Mammary epithelial cell (primary cell): ENCODE results near the gene PUSL1.

ENCODE experiments used
- EZH2 ChIP-seq: IDR thresholded peaks from 2 replicates; pipeline ENCODE4 v1.6.1; 2012; ENCODE audit warnings: low read length, inconsistent platforms, borderline replicate concordance
- TF ChIP-seq, protein P1 (sequence below), 2 donors: IDR thresholded peaks in 1 of 2; conservative IDR thresholded peaks in 1 of 2; 2 replicates each; pipeline ENCODE4 v1.5.1; 2011 to 2012; ENCODE audit warnings: inconsistent platforms in 2 of 2, low read length in 2 of 2, mild to moderate bottlenecking in 2 of 2, control low read depth in 1 of 2, low read depth in 1 of 2; ENCODE audit not compliant: insufficient read depth in 1 of 2; ENCODE audit errors: extremely low read depth in 1 of 2

DNA sequence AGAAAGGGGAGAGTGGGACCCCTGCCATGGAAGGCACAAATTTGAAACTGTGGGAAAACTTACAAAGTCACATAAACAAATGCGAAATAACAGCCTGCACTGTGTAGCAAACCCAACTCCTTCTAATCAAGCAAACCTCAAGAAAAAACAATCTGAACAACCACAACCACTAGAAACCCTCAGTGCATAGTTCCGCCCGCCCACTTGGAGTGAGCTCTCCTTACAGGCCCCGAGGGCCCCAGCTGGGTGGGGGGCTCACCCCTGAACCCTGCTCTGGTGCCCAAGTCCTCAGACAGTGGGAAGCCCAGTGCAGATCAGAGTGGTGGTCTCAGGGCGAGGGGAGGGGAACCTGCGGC is 50.9 kb downstream of the PUSL1 start:
- TF ChIP-seq, protein P1, sequence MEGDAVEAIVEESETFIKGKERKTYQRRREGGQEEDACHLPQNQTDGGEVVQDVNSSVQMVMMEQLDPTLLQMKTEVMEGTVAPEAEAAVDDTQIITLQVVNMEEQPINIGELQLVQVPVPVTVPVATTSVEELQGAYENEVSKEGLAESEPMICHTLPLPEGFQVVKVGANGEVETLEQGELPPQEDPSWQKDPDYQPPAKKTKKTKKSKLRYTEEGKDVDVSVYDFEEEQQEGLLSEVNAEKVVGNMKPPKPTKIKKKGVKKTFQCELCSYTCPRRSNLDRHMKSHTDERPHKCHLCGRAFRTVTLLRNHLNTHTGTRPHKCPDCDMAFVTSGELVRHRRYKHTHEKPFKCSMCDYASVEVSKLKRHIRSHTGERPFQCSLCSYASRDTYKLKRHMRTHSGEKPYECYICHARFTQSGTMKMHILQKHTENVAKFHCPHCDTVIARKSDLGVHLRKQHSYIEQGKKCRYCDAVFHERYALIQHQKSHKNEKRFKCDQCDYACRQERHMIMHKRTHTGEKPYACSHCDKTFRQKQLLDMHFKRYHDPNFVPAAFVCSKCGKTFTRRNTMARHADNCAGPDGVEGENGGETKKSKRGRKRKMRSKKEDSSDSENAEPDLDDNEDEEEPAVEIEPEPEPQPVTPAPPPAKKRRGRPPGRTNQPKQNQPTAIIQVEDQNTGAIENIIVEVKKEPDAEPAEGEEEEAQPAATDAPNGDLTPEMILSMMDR (conservative IDR thresholded peaks at IDR 0.05 in 1 of 2, IDR thresholded peaks at IDR 0.05 in 1 of 2; ENCODE audit: extremely low read depth in 1 of 2, insufficient read depth in 1 of 2, low read depth in 1 of 2, low read length in 2 of 2) = no peak
- no peak for TF ChIP-seq EZH2
